GM18868 (cell line): ENCODE results near the gene NTNG1.
"Not testable (repeated sequence)": the region's sequence is repeated elsewhere in the genome, so short reads cannot be mapped to it uniquely, and the experiment has no call there.

ENCODE experiments used
- ATAC-seq: cut with Tn5 transposase; IDR thresholded peaks from one replicate; pipeline ENCODE4 v1.9.1; 2021; ENCODE audit warnings: mild to moderate bottlenecking, moderate library complexity; ENCODE audit not compliant: unreplicated experiment

NTNG1 gene

GRCh38 chr1:107140703-107141490, at the start of gene NTNG1:
TSS of gene NTNG1 (plus strand) at chr1:107141039.
- ATAC-seq: peak; percentile 47

GRCh38 chr1:107091418-107091817, 49.4 kb upstream of the NTNG1 start:
- no peak for ATAC-seq

GRCh38 chr1:107093395-107093794, 47.4 kb upstream of the NTNG1 start:
- ATAC-seq: not testable (repeated sequence)

GRCh38 chr1:107095647-107096046, 45.2 kb upstream of the NTNG1 start:
- no peak for ATAC-seq

GRCh38 chr1:107096690-107097089, 44.1 kb upstream of the NTNG1 start:
- no peak for ATAC-seq

- ATAC-seq: no peak
Observed at GRCh38 chr1:107098961-107099360, 41.9 kb upstream of the NTNG1 start.

GRCh38 chr1:107100331-107100984, 40.4 kb upstream of the NTNG1 start:
- ATAC-seq: no peak

GRCh38 chr1:107105914-107106313, 34.9 kb upstream of the NTNG1 start:
- ATAC-seq: no peak

GRCh38 chr1:107110326-107110725, 30.5 kb upstream of the NTNG1 start:
- ATAC-seq: no peak

GRCh38 chr1:107116306-107116790, 24.5 kb upstream of the NTNG1 start:
- no peak for ATAC-seq

- ATAC-seq: no peak
Observed at GRCh38 chr1:107122225-107122624, 18.6 kb upstream of the NTNG1 start.

- ATAC-seq: no peak
Observed at GRCh38 chr1:107123741-107124140, 17.1 kb upstream of the NTNG1 start.

GRCh38 chr1:107124694-107125093, 16.1 kb upstream of the NTNG1 start:
- no peak for ATAC-seq

GRCh38 chr1:107132195-107132594, 8.6 kb upstream of the NTNG1 start:
- peak; percentile 73 for ATAC-seq

- peak; percentile 86 for ATAC-seq
Observed at GRCh38 chr1:107132780-107133179, 8.1 kb upstream of the NTNG1 start.

GRCh38 chr1:107135463-107135862, 5.4 kb upstream of the NTNG1 start:
- ATAC-seq: no peak

- ATAC-seq: no peak
Observed at GRCh38 chr1:107138166-107138565, 2.7 kb upstream of the NTNG1 start.

GRCh38 chr1:107138767-107139445, 1.9 kb upstream of the NTNG1 start:
- ATAC-seq: no peak

- ATAC-seq: peak; percentile 60
Observed at GRCh38 chr1:107139833-107140702, 771 bp upstream of the NTNG1 start.

GRCh38 chr1:107141491-107142126, 770 bp downstream of the NTNG1 start:
- ATAC-seq: peak; percentile 51
